OCI-LY7 (cell line): ENCODE results near the gene DDB1. TPM values are rescaled to one million over a fixed set of nuclear protein-coding genes. Genes with fewer than 3 reads are reported as not detected.
A peak's percentile ranks its signal among the peaks of the same experiment; 100 is the strongest.

Experiments
- BruUV-seq: library from RNA; stranded (reverse); fragments of 400-500 nt; replicated peaks from 2 replicates; lab custom pipeline; 2021; lab: Mats Ljungman, UMichigan
- CTCF ChIA-PET: fragments of 300-600 bp; sonication (Branson Sonifier 250); formaldehyde crosslinking; loops from one replicate; lab custom pipeline; 2022; ENCODE audit warnings: antibody characterized with exemption; ENCODE audit not compliant: unreplicated experiment; lab: Charles Lee
- POLR2A ChIA-PET: fragments of 300-600 bp; sonication (Branson Sonifier 250); formaldehyde crosslinking; loops from one replicate; lab custom pipeline; 2022; ENCODE audit warnings: antibody characterized with exemption; lab: Charles Lee
- DNase-seq: peaks from one replicate; pipeline ENCODE4 v3.0.0-alpha.2; 2015; ENCODE audit warnings: low spot score
- H2AFZ ChIP-seq: fragments of 200-600 bp; sonication (generic), shearing (Covaris generic); 2 replicates; pipeline ENCODE4 v1.6.1; 2014; ENCODE audit warnings: mild to moderate bottlenecking, antibody characterized with exemption, low read length, moderate library complexity
- H3K27ac ChIP-seq: fragments of 200-600 bp; sonication (generic); 2 replicates; pipeline ENCODE4 v1.5.1; 2014; ENCODE audit warnings: mixed run types, low read depth, mild to moderate bottlenecking, moderate library complexity, low read length, inconsistent platforms; ENCODE audit not compliant: poor library complexity, severe bottlenecking
- H3K36me3 ChIP-seq: fragments of 200-600 bp; sonication (generic); 2 replicates; pipeline ENCODE4 v1.6.1; 2014; ENCODE audit warnings: mild to moderate bottlenecking, antibody characterized with exemption, low read length, moderate library complexity, mixed read lengths; ENCODE audit not compliant: insufficient read depth
- H3K4me1 ChIP-seq: fragments of 200-600 bp; sonication (generic); 2 replicates; pipeline ENCODE4 v1.5.1; 2014; ENCODE audit warnings: mild to moderate bottlenecking, low read length; ENCODE audit not compliant: insufficient read depth, poor library complexity, severe bottlenecking
- H3K4me2 ChIP-seq: fragments of 200-600 bp; sonication (generic); 2 replicates; pipeline ENCODE4 v1.6.1; 2014; ENCODE audit warnings: mild to moderate bottlenecking, low read length
- H3K4me3 ChIP-seq: fragments of 200-600 bp; sonication (generic); 2 replicates; pipeline ENCODE4 v1.5.1; 2014; ENCODE audit warnings: mild to moderate bottlenecking, low read depth, low read length; ENCODE audit not compliant: poor library complexity, severe bottlenecking
- H3K79me2 ChIP-seq: fragments of 200-600 bp; sonication (generic); 2 replicates; pipeline ENCODE4 v1.6.1; 2016; ENCODE audit warnings: low read depth, mild to moderate bottlenecking, low read length, moderate library complexity, mixed read lengths; ENCODE audit not compliant: insufficient read depth
- H3K9me2 ChIP-seq: fragments of 200-600 bp; sonication (generic); 2 replicates; pipeline ENCODE4 v1.6.1; 2016; ENCODE audit warnings: mild to moderate bottlenecking, low read length, mixed read lengths; ENCODE audit not compliant: insufficient read depth
- H3K9me3 ChIP-seq: fragments of 200-600 bp; sonication (generic); 2 replicates; pipeline ENCODE4 v1.6.1; 2014; ENCODE audit warnings: mild to moderate bottlenecking, mixed run types, low read length, mixed read lengths
- H4K20me1 ChIP-seq: fragments of 200-600 bp; sonication (generic); 2 replicates; pipeline ENCODE4 v1.6.1; 2014; ENCODE audit warnings: mild to moderate bottlenecking, antibody characterized with exemption, low read length, moderate library complexity, mixed read lengths; ENCODE audit not compliant: insufficient read depth
- EZH2phosphoT487 ChIP-seq: fragments of 200-600 bp; sonication (generic); IDR thresholded peaks from 2 replicates; pipeline ENCODE4 v1.6.1; 2018; ENCODE audit warnings: low read depth, borderline replicate concordance, mild to moderate bottlenecking, mixed run types, antibody characterized with exemption, low read length, moderate library complexity, mixed read lengths
- intact Hi-C: fragments of 100-400 bp; cut with micrococcal nuclease; formaldehyde crosslinking; loops from one replicate; pipeline ENCODE4 v1.10.0; 2022; ENCODE audit not compliant: unreplicated experiment
- total RNA-seq, 2 experiments: library from RNA; depleted of rRNA in 1 of 2; stranded (reverse); fragments of >200 nt in 1 of 2; shearing (Covaris generic) in 1 of 2; gene quantifications; 2 replicates each; pipeline ENCODE4 v1.2.3, GENCODE V29; 2014 to 2022
- TF ChIP-seq, protein P1 (sequence below): fragments of 200-600 bp; sonication (generic); conservative IDR thresholded peaks from 2 replicates; pipeline ENCODE4 v1.5.1; 2014; ENCODE audit warnings: mild to moderate bottlenecking, antibody characterized with exemption, low read length, moderate library complexity, mixed read lengths

Gene DDB1
- total RNA-seq, 2 experiments from 2014 or later: 194 to 225 TPM

DNA sequence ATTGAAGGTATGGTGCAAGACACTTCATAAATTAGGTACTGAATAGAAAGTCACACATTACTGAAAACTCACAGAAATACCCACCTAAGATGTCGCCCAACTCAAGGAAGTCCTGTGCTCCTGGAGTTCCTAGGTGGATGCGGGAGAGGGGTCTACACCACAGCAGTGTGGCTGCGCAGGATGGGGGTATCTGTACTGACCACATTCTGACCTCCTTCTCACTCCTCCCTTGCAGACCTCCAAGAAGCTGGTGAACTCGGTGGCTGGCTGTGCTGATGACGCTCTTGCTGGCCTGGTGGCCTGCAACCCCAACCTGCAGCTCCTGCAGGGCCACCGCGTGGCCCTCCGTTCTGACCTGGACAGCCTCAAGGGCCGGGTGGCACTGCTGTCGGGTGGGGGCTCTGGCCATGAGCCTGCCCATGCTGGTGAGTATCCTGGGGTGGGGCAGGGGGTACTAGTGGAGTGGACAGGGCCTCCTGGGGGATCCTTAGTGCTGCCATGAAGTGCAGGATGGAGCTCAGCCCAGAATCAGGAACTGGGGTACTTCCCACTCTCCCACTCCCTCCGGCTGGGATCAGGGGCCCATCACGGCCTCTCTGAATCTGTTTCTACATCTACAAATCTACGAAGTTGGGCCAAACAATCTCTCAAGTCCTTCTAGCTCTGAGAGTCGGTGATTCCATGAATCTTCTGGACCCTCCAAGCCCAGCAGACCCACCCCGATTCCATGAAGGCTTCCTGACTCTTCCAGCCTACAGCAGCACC lies 5.0 kb upstream of the DDB1 start:
- no peaks in the 10 kb centered on the region for H4K20me1 ChIP-seq
- TF ChIP-seq, protein P1, sequence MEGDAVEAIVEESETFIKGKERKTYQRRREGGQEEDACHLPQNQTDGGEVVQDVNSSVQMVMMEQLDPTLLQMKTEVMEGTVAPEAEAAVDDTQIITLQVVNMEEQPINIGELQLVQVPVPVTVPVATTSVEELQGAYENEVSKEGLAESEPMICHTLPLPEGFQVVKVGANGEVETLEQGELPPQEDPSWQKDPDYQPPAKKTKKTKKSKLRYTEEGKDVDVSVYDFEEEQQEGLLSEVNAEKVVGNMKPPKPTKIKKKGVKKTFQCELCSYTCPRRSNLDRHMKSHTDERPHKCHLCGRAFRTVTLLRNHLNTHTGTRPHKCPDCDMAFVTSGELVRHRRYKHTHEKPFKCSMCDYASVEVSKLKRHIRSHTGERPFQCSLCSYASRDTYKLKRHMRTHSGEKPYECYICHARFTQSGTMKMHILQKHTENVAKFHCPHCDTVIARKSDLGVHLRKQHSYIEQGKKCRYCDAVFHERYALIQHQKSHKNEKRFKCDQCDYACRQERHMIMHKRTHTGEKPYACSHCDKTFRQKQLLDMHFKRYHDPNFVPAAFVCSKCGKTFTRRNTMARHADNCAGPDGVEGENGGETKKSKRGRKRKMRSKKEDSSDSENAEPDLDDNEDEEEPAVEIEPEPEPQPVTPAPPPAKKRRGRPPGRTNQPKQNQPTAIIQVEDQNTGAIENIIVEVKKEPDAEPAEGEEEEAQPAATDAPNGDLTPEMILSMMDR: no peak
- TF ChIP-seq EZH2phosphoT487: no peak

DNA sequence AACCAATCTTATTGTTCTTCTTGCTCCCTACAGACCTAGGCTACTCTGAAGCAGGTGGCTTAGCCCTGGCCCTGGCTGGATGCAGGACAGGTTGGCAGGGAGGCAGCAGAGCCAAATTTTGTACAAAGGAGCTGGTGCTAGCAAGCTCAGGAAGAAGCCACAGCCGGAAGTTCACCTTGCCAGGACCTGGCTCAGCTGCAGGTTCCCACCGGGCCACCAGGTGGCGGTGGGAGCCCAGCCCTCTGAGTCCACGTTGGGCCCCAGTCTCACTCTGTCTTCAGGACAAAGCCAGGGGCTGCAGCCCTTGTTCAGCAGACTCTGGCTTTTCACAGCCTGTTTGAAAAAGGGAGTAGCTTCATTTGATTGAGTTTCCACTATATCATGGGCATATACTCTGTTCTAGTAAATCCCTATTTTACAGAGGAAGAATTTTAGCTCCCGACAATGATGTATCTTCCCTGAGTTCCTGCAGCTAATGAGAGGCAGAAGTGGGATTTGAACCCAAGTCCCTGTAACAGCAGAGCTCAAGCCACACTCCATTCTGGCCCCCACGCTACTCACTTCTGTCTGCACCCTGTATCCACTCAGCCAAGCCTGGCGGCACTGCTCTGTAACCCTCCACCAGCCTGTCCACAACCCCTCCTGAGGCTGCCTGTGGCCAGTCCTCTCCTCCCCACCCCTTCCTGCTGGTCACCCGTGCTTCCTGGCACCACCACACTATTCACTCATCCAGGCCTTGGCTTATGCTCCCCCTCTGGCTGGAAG lies 3.4 kb upstream of the DDB1 start:
- Histone ChIP-seq H2AFZ (peak overlapping the region; percentile 61; the same call in 1 of the 2 replicates), H3K27ac (peak overlapping the region; percentile 56), H3K4me1 (peaks cover 39% of the 10 kb centered on the region), H3K79me2 (peaks cover 20% of the 10 kb centered on the region), H3K4me2 (peak overlapping the region; percentile 56), H3K4me3 (no peak overlapping the region), H3K9me3 (no peaks in the 10 kb centered on the region), H3K36me3 (peaks cover 12% of the 10 kb centered on the region), H4K20me1 (peaks cover 7% of the 10 kb centered on the region), H3K9me2 (no peaks in the 10 kb centered on the region)
- ChIA-PET POLR2A (interaction anchor here (0.5 to 4.9 kb wide), 19 partner anchors 12 to 434 kb away, joined by 3 to 80 read pairs (median 4); partner anchors contain the start of genes CYB561A3, TMEM138 and VWCE), CTCF (interaction anchor here (0.6 to 1.7 kb wide), 14 partner anchors 12 to 114 kb away, joined by 3 to 48 read pairs (median 4); partner anchors contain the start of genes CYB561A3 and TMEM138)
- no TSS peak for BruUV-seq
- no peak for TF ChIP-seq EZH2phosphoT487
- TF ChIP-seq, protein P1: peak; percentile 98
- intact Hi-C loops: loop anchor here (1.0 kb wide), 2 partner anchors 21 to 49 kb away; no protein-coding TSS in a partner anchor
- DNase-seq: peak; percentile 91

More for the DNA sequence above, 5.0 kb upstream of the DDB1 start:
- no peak overlapping the region for H3K4me3 ChIP-seq
- H3K4me1 ChIP-seq: peaks cover 33% of the 10 kb centered on the region
- H3K9me3 ChIP-seq: no peaks in the 10 kb centered on the region
- peaks cover 5% of the 10 kb centered on the region; the same call in 1 of the 2 replicates for H3K79me2 ChIP-seq
- no peak overlapping the region for H3K4me2 ChIP-seq
- ChIA-PET CTCF (no interaction called here), POLR2A (interaction anchor here (0.6 to 4.9 kb wide), 3 partner anchors 20 to 34 kb away, joined by 3 to 80 read pairs (median 5); partner anchors contain the start of genes CYB561A3 and TMEM138)
- intact Hi-C loops: no loop called here
- no peak overlapping the region for H3K27ac ChIP-seq
- no peak for DNase-seq
- no TSS peak for BruUV-seq
- H3K36me3 ChIP-seq: peaks cover 11% of the 10 kb centered on the region
- H3K9me2 ChIP-seq: no peaks in the 10 kb centered on the region
- no peak overlapping the region for H2AFZ ChIP-seq
